ENCODE data around the gene ATL3. TPM values are rescaled to one million over a fixed set of nuclear protein-coding genes. Genes with fewer than 3 reads are reported as not detected.
"Not testable (repeated sequence)": the region's sequence is repeated elsewhere in the genome, so short reads cannot be mapped to it uniquely, and the experiment has no call there.

Gene ATL3
- total and polyA plus RNA-seq, 2 of the 13 experiments (the other 11 are each of a cell fraction or from before 2014, with no cell fraction given): not detected

- FAIRE-seq: no peak
- ChIA-PET POLR2A (no interaction called here), CTCF (ENCODE audit: low intra/inter-chr PET ratio, low total read pairs) (no interaction called here)
These were observed 15.8 kb upstream of the ATL3 start for GRCh38 chr11:63686926-63687325.

DNA sequence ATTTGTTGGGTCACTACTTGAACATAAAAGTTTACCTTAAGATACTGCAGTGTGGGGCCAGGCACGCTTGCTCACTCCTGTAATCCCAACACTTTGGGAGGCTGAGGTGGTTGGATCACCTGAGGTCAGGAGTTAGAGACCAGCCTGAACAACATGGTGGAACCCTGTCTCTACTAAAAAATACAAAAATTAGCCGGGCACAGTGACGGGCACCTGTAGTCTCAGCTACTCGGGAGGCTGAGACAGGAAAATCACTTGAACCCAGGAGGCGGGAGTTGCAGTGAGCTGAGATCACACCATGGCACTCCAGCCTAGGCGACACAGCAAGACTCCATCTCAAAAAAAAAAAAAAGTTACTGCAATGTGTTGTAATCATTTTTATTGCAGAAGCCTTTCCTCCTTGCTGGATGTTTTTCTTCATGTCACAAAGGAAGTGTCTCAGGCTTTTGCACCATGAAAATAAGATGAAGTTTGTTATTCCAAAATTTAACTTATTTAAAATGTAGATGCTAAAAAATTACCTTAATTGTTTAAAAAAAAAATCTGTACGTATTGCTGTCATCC, 14.1 kb upstream of the ATL3 start:
- H4K20me1 ChIP-seq (ENCODE audit: insufficient read depth, low read length); ATAC-seq; H3K36me3 ChIP-seq (replicated peaks in 1 of 2; ENCODE audit: control insufficient read depth in 1 of 2, insufficient read depth in 2 of 2, low read length in 2 of 2); intact Hi-C loops (cut with micrococcal nuclease; ENCODE audit: unreplicated experiment); H3K9me3 ChIP-seq (ENCODE audit: low read length); BruUV-seq (replicated peaks); in situ Hi-C loops (cut with HindIII; ENCODE audit: extremely low pct_ligation_motif_present, low pct_unique_long_range_greater_than_20kb); H3K27me3 ChIP-seq (ENCODE audit: control insufficient read depth in 1 of 2, insufficient read depth in 2 of 2, low read length in 2 of 2); H3K9ac ChIP-seq (ENCODE audit: insufficient read depth, low read depth, low read length); H2AFZ ChIP-seq (ENCODE audit: low read length); H3K4me2 ChIP-seq (ENCODE audit: low read depth, low read length); FAIRE-seq; DNase-seq (ENCODE audit: low spot score); H3K27ac ChIP-seq (ENCODE audit: extremely low read length, insufficient read depth, low read length); H3K4me3 ChIP-seq (replicated peaks in 1 of 3; ENCODE audit: insufficient read depth in 1 of 3, low read depth in 2 of 3, low read length in 3 of 3); CTCF ChIA-PET (ENCODE audit: low intra/inter-chr PET ratio, low total read pairs); POLR2A ChIA-PET: not testable (repeated sequence)
- peaks cover 28% of the 10 kb centered on the region for H3K4me1 ChIP-seq (ENCODE audit: insufficient read depth, low read length)
- H3K79me2 ChIP-seq (ENCODE audit: insufficient read depth, low read length): peaks cover 40% of the 10 kb centered on the region
- 98% methylated on average over 7 of the region's 7 CpGs for WGBS (ENCODE audit: low lambda C conversion rate)

More at GRCh38 chr11:63686926-63687325, 15.8 kb upstream of the ATL3 start:
- Histone ChIP-seq H3K79me2 (ENCODE audit: insufficient read depth, low read length) (peaks cover 45% of the 10 kb centered on the region), H3K4me2 (ENCODE audit: low read depth, low read length) (no peak overlapping the region), H3K9me3 (ENCODE audit: low read length) (no peaks in the 10 kb centered on the region), H3K27me3 (ENCODE audit: control insufficient read depth in 1 of 2, insufficient read depth in 2 of 2, low read length in 2 of 2) (no peaks in the 10 kb centered on the region; a peak in 1 of 5 replicates), H3K9ac (ENCODE audit: insufficient read depth, low read depth, low read length) (no peak overlapping the region), H3K4me1 (ENCODE audit: insufficient read depth, low read length) (peaks cover 21% of the 10 kb centered on the region), H3K4me3 (replicated peaks in 1 of 3; ENCODE audit: insufficient read depth in 1 of 3, low read depth in 2 of 3, low read length in 3 of 3) (no peak overlapping the region), H3K27ac (ENCODE audit: extremely low read length, insufficient read depth, low read length) (no peak overlapping the region), H4K20me1 (ENCODE audit: insufficient read depth, low read length) (no peaks in the 10 kb centered on the region; the same call in 1 of the 2 replicates), H2AFZ (ENCODE audit: low read length) (no peak overlapping the region), H3K36me3 (replicated peaks in 1 of 2; ENCODE audit: control insufficient read depth in 1 of 2, insufficient read depth in 2 of 2, low read length in 2 of 2) (no peaks in the 10 kb centered on the region)
- DNase-seq (ENCODE audit: low spot score): no peak
- intact Hi-C loops (cut with micrococcal nuclease; ENCODE audit: unreplicated experiment): no loop called here
- no peak for ATAC-seq
- BruUV-seq (replicated peaks): no TSS peak
- 100% methylated on average over 2 of the region's 2 CpGs for WGBS (ENCODE audit: low lambda C conversion rate)
- TF ChIP-seq NR2C2 (CRISPR knock-in tag; IDR thresholded peaks at IDR 0.05; ENCODE audit: borderline replicate concordance) (no peak), HOXA3 (CRISPR knock-in tag; IDR thresholded peaks at IDR 0.05) (no peak), SMAD1 (CRISPR knock-in tag; IDR thresholded peaks at IDR 0.05; ENCODE audit: borderline replicate concordance, low read depth) (no peak), SP5 (CRISPR knock-in tag; IDR thresholded peaks at IDR 0.05; ENCODE audit: borderline replicate concordance, low read depth) (no peak), NFIB (CRISPR knock-in tag; IDR thresholded peaks at IDR 0.05; ENCODE audit: borderline replicate concordance) (no peak), TSC22D2 (CRISPR knock-in tag; IDR thresholded peaks at IDR 0.05; ENCODE audit: borderline replicate concordance) (no peak), ZFP41 (CRISPR knock-in tag; IDR thresholded peaks at IDR 0.05; ENCODE audit: borderline replicate concordance) (no peak), ZNF660 (CRISPR knock-in tag; IDR thresholded peaks at IDR 0.05; ENCODE audit: borderline replicate concordance, low read depth) (no peak), EP300 (IDR thresholded peaks at IDR 0.05; ENCODE audit: low read depth in 2 of 2, low read length in 2 of 2) (no peak), EP300 (CRISPR knock-in tag; IDR thresholded peaks at IDR 0.05; ENCODE audit: borderline replicate concordance) (no peak), TCF7 (IDR thresholded peaks at IDR 0.05; ENCODE audit: low read depth) (no peak), ZNF761 (CRISPR knock-in tag; conservative IDR thresholded peaks at IDR 0.05) (no peak), HNRNPK (IDR thresholded peaks at IDR 0.05; ENCODE audit: low read depth, low read length, poor library complexity, severe bottlenecking) (no peak), ZNF510 (CRISPR knock-in tag; IDR thresholded peaks at IDR 0.05; ENCODE audit: low read depth) (no peak), NFKBIZ (CRISPR knock-in tag; IDR thresholded peaks at IDR 0.05) (no peak), CCDC6 (CRISPR knock-in tag; IDR thresholded peaks at IDR 0.05) (no peak), CAMTA2 (CRISPR knock-in tag; IDR thresholded peaks at IDR 0.05; ENCODE audit: borderline replicate concordance) (no peak), CREB1 (IDR thresholded peaks at IDR 0.05) (no peak), CREB1 (CRISPR knock-in tag; IDR thresholded peaks at IDR 0.05) (no peak)
- TF ChIP-seq, protein P1, sequence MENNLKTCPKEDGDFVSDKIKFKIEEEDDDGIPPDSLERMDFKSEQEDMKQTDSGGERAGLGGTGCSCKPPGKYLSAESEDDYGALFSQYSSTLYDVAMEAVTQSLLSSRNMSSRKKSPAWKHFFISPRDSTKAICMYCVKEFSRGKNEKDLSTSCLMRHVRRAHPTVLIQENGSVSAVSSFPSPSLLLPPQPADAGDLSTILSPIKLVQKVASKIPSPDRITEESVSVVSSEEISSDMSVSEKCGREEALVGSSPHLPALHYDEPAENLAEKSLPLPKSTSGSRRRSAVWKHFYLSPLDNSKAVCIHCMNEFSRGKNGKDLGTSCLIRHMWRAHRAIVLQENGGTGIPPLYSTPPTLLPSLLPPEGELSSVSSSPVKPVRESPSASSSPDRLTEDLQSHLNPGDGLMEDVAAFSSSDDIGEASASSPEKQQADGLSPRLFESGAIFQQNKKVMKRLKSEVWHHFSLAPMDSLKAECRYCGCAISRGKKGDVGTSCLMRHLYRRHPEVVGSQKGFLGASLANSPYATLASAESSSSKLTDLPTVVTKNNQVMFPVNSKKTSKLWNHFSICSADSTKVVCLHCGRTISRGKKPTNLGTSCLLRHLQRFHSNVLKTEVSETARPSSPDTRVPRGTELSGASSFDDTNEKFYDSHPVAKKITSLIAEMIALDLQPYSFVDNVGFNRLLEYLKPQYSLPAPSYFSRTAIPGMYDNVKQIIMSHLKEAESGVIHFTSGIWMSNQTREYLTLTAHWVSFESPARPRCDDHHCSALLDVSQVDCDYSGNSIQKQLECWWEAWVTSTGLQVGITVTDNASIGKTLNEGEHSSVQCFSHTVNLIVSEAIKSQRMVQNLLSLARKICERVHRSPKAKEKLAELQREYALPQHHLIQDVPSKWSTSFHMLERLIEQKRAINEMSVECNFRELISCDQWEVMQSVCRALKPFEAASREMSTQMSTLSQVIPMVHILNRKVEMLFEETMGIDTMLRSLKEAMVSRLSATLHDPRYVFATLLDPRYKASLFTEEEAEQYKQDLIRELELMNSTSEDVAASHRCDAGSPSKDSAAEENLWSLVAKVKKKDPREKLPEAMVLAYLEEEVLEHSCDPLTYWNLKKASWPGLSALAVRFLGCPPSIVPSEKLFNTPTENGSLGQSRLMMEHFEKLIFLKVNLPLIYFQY (CRISPR knock-in tag; IDR thresholded peaks at IDR 0.05; ENCODE audit: borderline replicate concordance): no peak
- in situ Hi-C loops (cut with HindIII; ENCODE audit: extremely low pct_ligation_motif_present, low pct_unique_long_range_greater_than_20kb): no loop called here

All from HepG2 (cell line).